ENCODE results near the gene ZC3HAV1. TPM values are rescaled to one million over a fixed set of nuclear protein-coding genes. Genes with fewer than 3 reads are reported as not detected.

ZC3HAV1 gene
- total and polyA plus RNA-seq, 9 of the 15 experiments (the other 6 are each of a cell fraction or from before 2014, with no cell fraction given): 11.9 to 40.5 (median 23.9) TPM

GRCh38 chr7:139095194-139095659 is 14.3 kb downstream of the ZC3HAV1 start (continued):
- no peak for TF ChIP-seq ZNF785 (CRISPR knock-in tag; IDR thresholded peaks at IDR 0.05)
- TF ChIP-seq ATF6 (CRISPR knock-in tag; IDR thresholded peaks at IDR 0.05): no peak
- peak; percentile 29; the same call in 1 of the 2 replicates for TF ChIP-seq DPF2 (IDR thresholded peaks at IDR 0.05)
- TF ChIP-seq HMGN3 (IDR thresholded peaks at IDR 0.05; ENCODE audit: borderline replicate concordance, extremely low read depth, insufficient read length, low read depth, low read length): no peak
- no peak for TF ChIP-seq CSDE1 (IDR thresholded peaks at IDR 0.05)
- TF ChIP-seq NBN (IDR thresholded peaks at IDR 0.05; ENCODE audit: low read depth): no peak
- no peak for TF ChIP-seq BRF1 (IDR thresholded peaks at IDR 0.05; ENCODE audit: borderline replicate concordance, extremely low read depth, insufficient read length)
- no peak for TF ChIP-seq TAF1 (IDR thresholded peaks at IDR 0.05; ENCODE audit: control insufficient read depth, extremely low read depth, insufficient read depth, low read length, severe bottlenecking)
- no peak for TF ChIP-seq ZKSCAN1 (IDR thresholded peaks at IDR 0.05; ENCODE audit: low read depth, low read length)
- TF ChIP-seq GABPB1 (CRISPR knock-in tag; IDR thresholded peaks at IDR 0.05): no peak
- TF ChIP-seq ILF3 (IDR thresholded peaks at IDR 0.05; ENCODE audit: borderline replicate concordance): no peak
- TF ChIP-seq NFATC3 (IDR thresholded peaks at IDR 0.05): no peak
- TF ChIP-seq TCF7L2 (IDR thresholded peaks at IDR 0.05; ENCODE audit: low read depth, low read length): no peak
- peak; percentile 12; the same call in 1 of the 2 replicates for TF ChIP-seq EP300 (IDR thresholded peaks at IDR 0.05; ENCODE audit: low read length)
- no peak for TF ChIP-seq ZNF3 (CRISPR knock-in tag; IDR thresholded peaks at IDR 0.05)
- TF ChIP-seq MITF (IDR thresholded peaks at IDR 0.05): peak; percentile 72; the same call in 1 of the 2 replicates
- TF ChIP-seq ZNF444 (CRISPR knock-in tag; IDR thresholded peaks at IDR 0.05): no peak
- TF ChIP-seq SMAD4 (CRISPR knock-in tag; conservative IDR thresholded peaks at IDR 0.05): 0 out of 2 replicates have a peak, but pooled peaks have one; percentile 42
- TF ChIP-seq, protein P1, sequence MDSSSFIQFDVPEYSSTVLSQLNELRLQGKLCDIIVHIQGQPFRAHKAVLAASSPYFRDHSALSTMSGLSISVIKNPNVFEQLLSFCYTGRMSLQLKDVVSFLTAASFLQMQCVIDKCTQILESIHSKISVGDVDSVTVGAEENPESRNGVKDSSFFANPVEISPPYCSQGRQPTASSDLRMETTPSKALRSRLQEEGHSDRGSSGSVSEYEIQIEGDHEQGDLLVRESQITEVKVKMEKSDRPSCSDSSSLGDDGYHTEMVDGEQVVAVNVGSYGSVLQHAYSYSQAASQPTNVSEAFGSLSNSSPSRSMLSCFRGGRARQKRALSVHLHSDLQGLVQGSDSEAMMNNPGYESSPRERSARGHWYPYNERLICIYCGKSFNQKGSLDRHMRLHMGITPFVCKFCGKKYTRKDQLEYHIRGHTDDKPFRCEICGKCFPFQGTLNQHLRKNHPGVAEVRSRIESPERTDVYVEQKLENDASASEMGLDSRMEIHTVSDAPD (CRISPR knock-in tag; IDR thresholded peaks at IDR 0.05): 0 out of 2 replicates have a peak, but pooled peaks have one; percentile 42
- TF ChIP-seq BRCA1 (IDR thresholded peaks at IDR 0.05): no peak
- no peak for TF ChIP-seq BRCA1 (CRISPR knock-in tag; IDR thresholded peaks at IDR 0.05)
- TF ChIP-seq NCOR1 (IDR thresholded peaks at IDR 0.05): no peak
- TF ChIP-seq, protein P2, sequence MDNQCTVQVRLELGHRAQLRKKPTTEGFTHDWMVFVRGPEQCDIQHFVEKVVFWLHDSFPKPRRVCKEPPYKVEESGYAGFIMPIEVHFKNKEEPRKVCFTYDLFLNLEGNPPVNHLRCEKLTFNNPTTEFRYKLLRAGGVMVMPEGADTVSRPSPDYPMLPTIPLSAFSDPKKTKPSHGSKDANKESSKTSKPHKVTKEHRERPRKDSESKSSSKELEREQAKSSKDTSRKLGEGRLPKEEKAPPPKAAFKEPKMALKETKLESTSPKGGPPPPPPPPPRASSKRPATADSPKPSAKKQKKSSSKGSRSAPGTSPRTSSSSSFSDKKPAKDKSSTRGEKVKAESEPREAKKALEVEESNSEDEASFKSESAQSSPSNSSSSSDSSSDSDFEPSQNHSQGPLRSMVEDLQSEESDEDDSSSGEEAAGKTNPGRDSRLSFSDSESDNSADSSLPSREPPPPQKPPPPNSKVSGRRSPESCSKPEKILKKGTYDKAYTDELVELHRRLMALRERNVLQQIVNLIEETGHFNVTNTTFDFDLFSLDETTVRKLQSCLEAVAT (IDR thresholded peaks at IDR 0.05): no peak

All from K562 (cell line).